MM.1S (cell line): ENCODE data around the gene CA9.

Source experiments
- DNase-seq: peaks from one replicate; pipeline ENCODE4 v3.0.0-alpha.2; 2015
- H2AFZ ChIP-seq: fragments of 300-600 bp; sonication (generic); 2 replicates; pipeline ENCODE4 v1.6.0; 2016; ENCODE audit warnings: antibody characterized with exemption, low read length
- H3F3A ChIP-seq: fragments of 300-600 bp; sonication (generic); 2 replicates; pipeline ENCODE4 v1.6.1; 2016; ENCODE audit warnings: mild to moderate bottlenecking, antibody characterized with exemption, low read length, moderate library complexity, mixed read lengths; ENCODE audit not compliant: insufficient read depth
- H3K27ac ChIP-seq: fragments of 300-600 bp; sonication (generic); 2 replicates; pipeline ENCODE4 v1.5.1; 2016; ENCODE audit warnings: mild to moderate bottlenecking, low read length
- H3K27me3 ChIP-seq: fragments of 300-600 bp; sonication (generic); replicated peaks from 2 replicates; pipeline ENCODE4 v1.6.0; 2016; ENCODE audit warnings: low read length; ENCODE audit not compliant: insufficient read depth
- H3K36me3 ChIP-seq: fragments of 300-600 bp; sonication (generic); replicated peaks from 2 replicates; pipeline ENCODE4 v1.6.1; 2016; ENCODE audit warnings: mild to moderate bottlenecking, low read length, mixed read lengths; ENCODE audit not compliant: insufficient read depth
- H3K4me1 ChIP-seq: fragments of 300-600 bp; sonication (generic); 2 replicates; pipeline ENCODE4 v1.6.1; 2016; ENCODE audit warnings: low read length, mixed read lengths
- H3K4me2 ChIP-seq: fragments of 300-600 bp; sonication (generic); 2 replicates; pipeline ENCODE4 v1.6.0; 2016; ENCODE audit warnings: low read depth, low read length
- H3K4me3 ChIP-seq: fragments of 300-600 bp; sonication (generic); 2 replicates; pipeline ENCODE4 v1.5.1; 2016; ENCODE audit warnings: low read length, mixed read lengths
- H3K79me2 ChIP-seq: fragments of 300-600 bp; sonication (generic); 2 replicates; pipeline ENCODE4 v1.6.1; 2016; ENCODE audit warnings: mixed run types, low read length, mixed read lengths
- H3K9ac ChIP-seq: fragments of 300-600 bp; sonication (generic); 2 replicates; pipeline ENCODE4 v1.6.1; 2016; ENCODE audit warnings: low read length, mixed read lengths
- H3K9me2 ChIP-seq: fragments of 300-600 bp; sonication (generic); replicated peaks from 2 replicates; pipeline ENCODE4 v1.6.1; 2016; ENCODE audit warnings: mild to moderate bottlenecking, low read length, mixed read lengths; ENCODE audit not compliant: insufficient read depth
- H3K9me3 ChIP-seq: fragments of 300-600 bp; sonication (generic); replicated peaks from 2 replicates; pipeline ENCODE4 v1.6.1; 2016; ENCODE audit warnings: mild to moderate bottlenecking, low read length, mixed read lengths; ENCODE audit not compliant: insufficient read depth
- H4K20me1 ChIP-seq: fragments of 300-600 bp; sonication (generic); 2 replicates; pipeline ENCODE4 v1.6.1; 2016; ENCODE audit warnings: mild to moderate bottlenecking, low read length, moderate library complexity, mixed read lengths; ENCODE audit not compliant: insufficient read depth
- CTCF ChIP-seq: fragments of 300-600 bp; sonication (generic); IDR thresholded peaks from 2 replicates; pipeline ENCODE4 v1.5.1; 2016; ENCODE audit warnings: antibody characterized with exemption, low read length, mixed read lengths
- EZH2 ChIP-seq: fragments of 300-600 bp; sonication (generic); optimal IDR thresholded peaks from 2 replicates; pipeline ENCODE3; 2017; ENCODE audit warnings: low read depth, mild to moderate bottlenecking, antibody characterized with exemption, low read length, mixed read lengths
- EZH2phosphoT487 ChIP-seq: fragments of 300-600 bp; sonication (generic); IDR thresholded peaks from 2 replicates; pipeline ENCODE4 v1.6.1; 2018; ENCODE audit warnings: antibody characterized with exemption, low read length

CA9 gene

GRCh38 chr9:35646153-35646532 lies 27.6 kb upstream of the CA9 start:
- Histone ChIP-seq H3F3A (no peaks in the 10 kb centered on the region), H3K9me2 (no peaks in the 10 kb centered on the region), H3K4me3 (peak overlapping the region; percentile 68), H3K36me3 (no peaks in the 10 kb centered on the region), H3K27me3 (no peaks in the 10 kb centered on the region), H4K20me1 (no peaks in the 10 kb centered on the region), H3K4me2 (peak overlapping the region; percentile 96), H3K9ac (peak overlapping the region; percentile 54; the same call in 1 of the 2 replicates), H3K27ac (no peak overlapping the region), H3K9me3 (no peaks in the 10 kb centered on the region), H3K4me1 (peaks cover 4% of the 10 kb centered on the region), H3K79me2 (no peaks in the 10 kb centered on the region), H2AFZ (peak overlapping the region; percentile 97)
- no peak for DNase-seq
- TF ChIP-seq EZH2 (no peak), CTCF (no peak), EZH2phosphoT487 (no peak)

GRCh38 chr9:35646533-35647265 lies 27.0 kb upstream of the CA9 start:
- Histone ChIP-seq H3K36me3 (no peaks in the 10 kb centered on the region), H3K9ac (peak overlapping the region; percentile 54; the same call in 1 of the 2 replicates), H3K9me3 (no peaks in the 10 kb centered on the region), H3K9me2 (no peaks in the 10 kb centered on the region), H3K27ac (no peak overlapping the region), H3K27me3 (no peaks in the 10 kb centered on the region), H3K4me1 (peaks cover 4% of the 10 kb centered on the region), H3F3A (no peaks in the 10 kb centered on the region), H3K4me3 (peak overlapping the region; percentile 68), H4K20me1 (no peaks in the 10 kb centered on the region), H3K79me2 (no peaks in the 10 kb centered on the region), H2AFZ (peak overlapping the region; percentile 97), H3K4me2 (peak overlapping the region; percentile 96)
- peak; percentile 88 for DNase-seq
- no peak for TF ChIP-seq EZH2
- peak; percentile 86 for TF ChIP-seq CTCF

GRCh38 chr9:35649431-35650340 lies 24.0 kb upstream of the CA9 start:
- no peak for DNase-seq
- Histone ChIP-seq H3K27me3 (no peaks in the 10 kb centered on the region), H4K20me1 (no peaks in the 10 kb centered on the region), H3K9ac (no peak overlapping the region), H3K36me3 (no peaks in the 10 kb centered on the region), H3F3A (no peaks in the 10 kb centered on the region), H3K79me2 (no peaks in the 10 kb centered on the region), H3K4me2 (no peak overlapping the region), H3K9me2 (no peaks in the 10 kb centered on the region), H3K9me3 (no peaks in the 10 kb centered on the region), H3K27ac (no peak overlapping the region), H3K4me1 (peaks cover 4% of the 10 kb centered on the region), H2AFZ (no peak overlapping the region), H3K4me3 (no peak overlapping the region)
- no peak for TF ChIP-seq CTCF
- TF ChIP-seq EZH2phosphoT487 = no peak
- no peak for TF ChIP-seq EZH2
